K562 (cell line): Measurements from ENCODE around the gene SPDL1. TPM values are rescaled to one million over a fixed set of nuclear protein-coding genes. Genes with fewer than 3 reads are reported as not detected.
A peak's percentile ranks its signal among the peaks of the same experiment; 100 is the strongest.

Source experiments
- CBFB ChIP-seq: sonication (generic); formaldehyde crosslinking; IDR thresholded peaks from 2 replicates; pipeline ENCODE4 v1.4.0; 2020; ENCODE audit warnings: mild to moderate bottlenecking, missing genetic modification reagents
- CBX5 ChIP-seq: IDR thresholded peaks from 2 replicates; pipeline ENCODE4 v1.6.1; 2014; ENCODE audit warnings: low read depth, borderline replicate concordance
- CXXC5 ChIP-seq: fragments of 250-450 bp; sonication (Bioruptor Pico); IDR thresholded peaks from 2 replicates; pipeline ENCODE4 v1.8.0; 2022; ENCODE audit warnings: inconsistent platforms, mild to moderate bottlenecking, moderate library complexity
- DDX20 ChIP-seq: fragments of 450-650 bp; IDR thresholded peaks from 2 replicates; pipeline ENCODE4 v1.6.1; 2016; ENCODE audit warnings: missing genetic modification characterization, low read depth, mild to moderate bottlenecking, missing compliant biosample characterization, moderate library complexity
- EHMT2 ChIP-seq: fragments of 450-650 bp; IDR thresholded peaks from 2 replicates; pipeline ENCODE4 v1.6.1; 2018; ENCODE audit warnings: antibody characterized with exemption
- GATAD2A ChIP-seq: fragments of 450-650 bp; IDR thresholded peaks from 2 replicates; pipeline ENCODE4 v1.6.1; 2017
- KLF13 ChIP-seq: fragments of 450-650 bp; IDR thresholded peaks from 2 replicates; pipeline ENCODE4 v1.6.1; 2016; ENCODE audit warnings: missing genetic modification characterization, low read depth, mild to moderate bottlenecking, missing compliant biosample characterization, moderate library complexity, borderline replicate concordance
- MCM7 ChIP-seq, 2 experiments: fragments of 450-650 bp; IDR thresholded peaks; 2 replicates each; pipeline ENCODE4 v1.6.1; 2016 to 2018
- NELFE ChIP-seq: IDR thresholded peaks from 2 replicates; pipeline ENCODE4 v1.6.1; 2011; ENCODE audit warnings: mild to moderate bottlenecking; ENCODE audit not compliant: insufficient read depth, insufficient read length
- PCBP1 ChIP-seq: fragments of 200-400 bp; formaldehyde crosslinking; IDR thresholded peaks from 2 replicates; pipeline ENCODE4 v1.6.1; 2018; ENCODE audit warnings: mild to moderate bottlenecking, low read depth, low read length; ENCODE audit not compliant: poor library complexity, severe bottlenecking
- PHB2 ChIP-seq: fragments of 450-650 bp; IDR thresholded peaks from 2 replicates; pipeline ENCODE4 v1.6.1; 2017; ENCODE audit warnings: low read depth
- RBM15 ChIP-seq: fragments of 200-400 bp; formaldehyde crosslinking; IDR thresholded peaks from 2 replicates; pipeline ENCODE4 v1.6.1; 2018; ENCODE audit warnings: mild to moderate bottlenecking, low read length, moderate library complexity; ENCODE audit not compliant: insufficient read depth
- RBM17 ChIP-seq: fragments of 200-400 bp; formaldehyde crosslinking; IDR thresholded peaks from 2 replicates; pipeline ENCODE4 v1.6.1; 2017; ENCODE audit warnings: low read depth, mild to moderate bottlenecking, low read length, borderline replicate concordance
- SMAD3 ChIP-seq: fragments of 450-650 bp; formaldehyde crosslinking; conservative IDR thresholded peaks from 2 replicates; pipeline ENCODE4 v1.4.0; 2020; ENCODE audit warnings: mild to moderate bottlenecking
- SPI1 ChIP-seq: IDR thresholded peaks from 2 replicates; pipeline ENCODE4 v1.6.1; 2011; ENCODE audit warnings: low read depth, low read length, control low read depth, borderline replicate concordance
- TEAD1 ChIP-seq, 2 experiments: fragments of 450-650 bp in 1 of 2; sonication (generic) in 1 of 2; formaldehyde crosslinking; IDR thresholded peaks; 2 replicates each; pipeline versions ENCODE4 v1.4.0 to v1.8.0; 2020 to 2022; ENCODE audit warnings: mild to moderate bottlenecking in 2 of 2, missing genetic modification reagents in 1 of 2
- TEAD4 ChIP-seq, 2 experiments: sonication (generic) in 1 of 2; formaldehyde crosslinking in 1 of 2; IDR thresholded peaks; 2 replicates each; pipeline versions ENCODE4 v1.6.1 to v1.8.0; 2012 to 2022; ENCODE audit warnings: borderline replicate concordance in 1 of 2, inconsistent platforms in 1 of 2, low read length in 1 of 2, mild to moderate bottlenecking in 1 of 2, missing genetic modification reagents in 1 of 2
- XRCC5 ChIP-seq: fragments of 200-400 bp; formaldehyde crosslinking; IDR thresholded peaks from 2 replicates; pipeline ENCODE4 v1.6.1; 2017; ENCODE audit warnings: low read depth, mild to moderate bottlenecking, low read length
- ZBED1 ChIP-seq: IDR thresholded peaks from 2 replicates; pipeline ENCODE4 v1.6.1; 2014
- ZBTB1 ChIP-seq: sonication (generic); formaldehyde crosslinking; IDR thresholded peaks from 2 replicates; pipeline ENCODE4 v1.8.1; 2023; ENCODE audit warnings: missing genetic modification reagents, low read depth, mild to moderate bottlenecking, borderline replicate concordance
- ZNF282 ChIP-seq: sonication (generic); formaldehyde crosslinking; IDR thresholded peaks from 2 replicates; pipeline ENCODE4 v1.8.1; 2023; ENCODE audit warnings: missing genetic modification reagents
- ZNF324 ChIP-seq: fragments of 250-450 bp; sonication (Bioruptor Pico); IDR thresholded peaks from 2 replicates; pipeline ENCODE4 v1.4.0; 2020; ENCODE audit warnings: mild to moderate bottlenecking
- ZNF436 ChIP-seq: fragments of 250-450, 450-650 bp; sonication (Bioruptor Pico); formaldehyde crosslinking; IDR thresholded peaks from 2 replicates; pipeline ENCODE4 v1.7.0; 2020; ENCODE audit warnings: mild to moderate bottlenecking
- ZNF75A ChIP-seq: fragments of 450-650 bp; formaldehyde crosslinking; IDR thresholded peaks from 2 replicates; pipeline ENCODE4 v1.4.0; 2020; ENCODE audit warnings: mild to moderate bottlenecking
- polyA plus RNA-seq, 8 experiments: library from polyadenylated mRNA; depleted of rRNA in 4 of 8; stranded (reverse) in 5 of 8; unstranded in 3 of 8; fragments of >200 nt; fragmentation: Nextera tagmentation in 2 of 8; fragmentation: Illumina TruSeq in 1 of 8; extraction: Ambion mirVana in 2 of 8; extraction: Trizol in 1 of 8; gene quantifications; 2 replicates each; pipeline versions ENCODE4 v1.2.1 to v1.2.3, GENCODE V29; 2011 to 2014; ENCODE audit warnings: inconsistent platforms in 1 of 8, missing spikeins in 1 of 8
- total RNA-seq, 7 experiments: library from RNA; depleted of rRNA in 6 of 7; stranded (reverse); fragments of >200 nt in 6 of 7; fragmentation: Illumina TruSeq in 2 of 7; extraction: Trizol in 2 of 7; gene quantifications; 2 replicates each; pipeline versions ENCODE4 v1.2.1 to v1.2.3, GENCODE V29; 2011 to 2021; ENCODE audit warnings: low replicate concordance in 1 of 7
- TF ChIP-seq, protein P1 (sequence below): fragments of 250-450 bp; sonication (Bioruptor Pico); IDR thresholded peaks from 2 replicates; pipeline ENCODE4 v1.5.1; 2021; ENCODE audit warnings: mild to moderate bottlenecking
- TF ChIP-seq, protein P2 (sequence below): fragments of 450-650 bp; IDR thresholded peaks from 2 replicates; pipeline ENCODE4 v1.6.1; 2016; ENCODE audit warnings: mild to moderate bottlenecking

Gene SPDL1
- total and polyA plus RNA-seq, 9 of the 15 experiments (the other 6 are each of a cell fraction or from before 2014, with no cell fraction given): 32.4 to 59.6 (median 49.0) TPM

DNA sequence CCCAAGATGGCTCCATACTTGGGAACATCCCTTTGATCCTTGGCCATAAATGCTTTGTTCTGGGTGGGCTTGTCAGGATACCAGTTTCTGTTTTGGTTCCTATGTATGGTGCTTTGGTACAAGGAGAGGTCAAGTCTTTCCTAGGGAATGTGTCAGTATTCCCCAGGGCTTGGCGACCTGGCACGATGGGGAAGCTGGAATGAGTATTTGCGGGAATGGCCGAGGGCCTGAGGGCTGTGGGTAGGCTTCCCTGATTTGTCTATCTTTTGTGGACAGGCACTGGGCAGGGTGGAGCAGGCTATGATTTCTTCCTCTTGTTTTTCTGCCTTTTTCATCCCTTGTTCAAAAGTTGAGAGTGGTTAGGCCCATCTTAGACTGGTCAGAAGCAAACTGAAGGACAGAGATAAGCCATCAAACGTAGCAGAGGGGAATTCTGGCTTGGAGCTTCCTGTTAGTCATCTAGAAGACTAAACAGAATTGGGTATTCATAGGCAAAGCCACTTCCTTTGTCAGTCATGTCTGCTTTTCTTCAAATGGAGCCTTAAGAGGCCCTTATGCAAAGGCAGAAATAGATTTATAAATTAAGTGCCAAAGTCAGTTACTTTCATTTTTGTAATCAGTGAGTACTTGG lies 67.2 kb downstream of the SPDL1 start (continued):
- TF ChIP-seq DDX20 (no peak), TEAD1 (CRISPR knock-in tag; IDR thresholded peaks at IDR 0.05) (no peak), SPI1 (0 out of 2 replicates have a peak, but pooled peaks have one; percentile 36), ZNF75A (no peak), ZNF282 (CRISPR knock-in tag) (no peak), CBFB (CRISPR knock-in tag) (no peak), KLF13 (tag) (no peak), RBM17 (no peak), RBM15 (no peak), TEAD4 (IDR thresholded peaks at IDR 0.05; ENCODE audit: low read length) (peak; percentile 77), TEAD4 (CRISPR knock-in tag; IDR thresholded peaks at IDR 0.05; ENCODE audit: borderline replicate concordance) (no peak), PHB2 (no peak), MCM7 (IDR thresholded peaks at IDR 0.05) (no peak), CXXC5 (CRISPR knock-in tag) (no peak), ZBED1 (no peak), SMAD3 (peak; percentile 59; the same call in 1 of the 2 replicates), XRCC5 (no peak), NELFE (no peak), GATAD2A (no peak), ZNF436 (CRISPR knock-in tag) (no peak), EHMT2 (no peak), ZBTB1 (CRISPR knock-in tag) (no peak), ZNF324 (CRISPR knock-in tag) (no peak), CBX5 (no peak), PCBP1 (no peak)
- TF ChIP-seq, protein P1, sequence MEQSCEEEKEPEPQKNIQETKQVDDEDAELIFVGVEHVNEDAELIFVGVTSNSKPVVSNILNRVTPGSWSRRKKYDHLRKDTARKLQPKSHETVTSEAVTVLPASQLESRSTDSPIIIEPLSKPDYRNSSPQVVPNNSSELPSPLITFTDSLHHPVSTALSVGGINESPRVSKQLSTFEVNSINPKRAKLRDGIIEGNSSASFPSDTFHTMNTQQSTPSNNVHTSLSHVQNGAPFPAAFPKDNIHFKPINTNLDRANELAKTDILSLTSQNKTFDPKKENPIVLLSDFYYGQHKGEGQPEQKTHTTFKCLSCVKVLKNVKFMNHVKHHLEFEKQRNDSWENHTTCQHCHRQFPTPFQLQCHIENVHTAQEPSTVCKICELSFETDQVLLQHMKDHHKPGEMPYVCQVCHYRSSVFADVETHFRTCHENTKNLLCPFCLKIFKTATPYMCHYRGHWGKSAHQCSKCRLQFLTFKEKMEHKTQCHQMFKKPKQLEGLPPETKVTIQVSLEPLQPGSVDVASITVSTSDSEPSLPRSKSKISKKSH (CRISPR knock-in tag): no peak
- TF ChIP-seq, protein P2, sequence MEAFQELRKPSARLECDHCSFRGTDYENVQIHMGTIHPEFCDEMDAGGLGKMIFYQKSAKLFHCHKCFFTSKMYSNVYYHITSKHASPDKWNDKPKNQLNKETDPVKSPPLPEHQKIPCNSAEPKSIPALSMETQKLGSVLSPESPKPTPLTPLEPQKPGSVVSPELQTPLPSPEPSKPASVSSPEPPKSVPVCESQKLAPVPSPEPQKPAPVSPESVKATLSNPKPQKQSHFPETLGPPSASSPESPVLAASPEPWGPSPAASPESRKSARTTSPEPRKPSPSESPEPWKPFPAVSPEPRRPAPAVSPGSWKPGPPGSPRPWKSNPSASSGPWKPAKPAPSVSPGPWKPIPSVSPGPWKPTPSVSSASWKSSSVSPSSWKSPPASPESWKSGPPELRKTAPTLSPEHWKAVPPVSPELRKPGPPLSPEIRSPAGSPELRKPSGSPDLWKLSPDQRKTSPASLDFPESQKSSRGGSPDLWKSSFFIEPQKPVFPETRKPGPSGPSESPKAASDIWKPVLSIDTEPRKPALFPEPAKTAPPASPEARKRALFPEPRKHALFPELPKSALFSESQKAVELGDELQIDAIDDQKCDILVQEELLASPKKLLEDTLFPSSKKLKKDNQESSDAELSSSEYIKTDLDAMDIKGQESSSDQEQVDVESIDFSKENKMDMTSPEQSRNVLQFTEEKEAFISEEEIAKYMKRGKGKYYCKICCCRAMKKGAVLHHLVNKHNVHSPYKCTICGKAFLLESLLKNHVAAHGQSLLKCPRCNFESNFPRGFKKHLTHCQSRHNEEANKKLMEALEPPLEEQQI: no peak
